CD4-positive, alpha-beta T cell treated with Interleukin-15 for 1 hour (primary cell): ENCODE data around the gene SDK1.

Source experiments
- DNase-seq: peaks from one replicate; pipeline ENCODE4 v3.0.0-alpha.2; 2020

Gene SDK1

DNA sequence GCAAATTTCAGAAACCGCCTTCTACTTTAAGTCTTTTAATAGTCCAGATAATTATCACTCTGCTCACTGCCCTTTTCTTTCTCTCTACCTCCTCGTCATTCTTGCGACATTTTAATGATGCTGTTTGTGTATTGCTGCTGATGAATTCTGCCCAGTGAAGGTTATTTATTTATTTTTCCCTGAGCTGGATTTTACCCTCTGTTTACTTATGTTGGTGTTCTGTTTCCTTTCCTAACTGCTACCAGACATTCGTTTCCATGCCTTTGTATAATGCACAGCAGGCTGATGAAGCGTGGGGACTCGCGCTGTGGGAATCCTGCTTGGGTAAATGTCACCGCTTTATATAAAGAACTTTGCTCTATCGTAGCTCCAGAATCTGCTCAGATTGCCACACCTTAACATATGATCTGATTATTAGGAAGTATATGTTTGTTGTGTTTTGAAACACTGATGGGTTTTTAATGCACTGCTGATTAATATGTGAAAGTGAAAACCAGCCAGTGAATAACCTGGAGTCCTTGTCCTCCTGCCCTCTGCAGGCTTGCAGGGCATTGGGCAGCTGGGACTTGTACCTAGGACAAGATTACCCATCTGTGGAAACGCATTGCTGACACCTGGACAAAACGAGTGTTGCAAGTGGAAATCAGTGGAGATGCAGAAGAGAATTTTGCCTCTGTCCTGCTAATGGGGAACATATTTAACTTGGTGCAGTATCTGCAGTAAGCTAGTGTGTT lies 291.5 kb downstream of the SDK1 start:
- no peak for DNase-seq

DNA sequence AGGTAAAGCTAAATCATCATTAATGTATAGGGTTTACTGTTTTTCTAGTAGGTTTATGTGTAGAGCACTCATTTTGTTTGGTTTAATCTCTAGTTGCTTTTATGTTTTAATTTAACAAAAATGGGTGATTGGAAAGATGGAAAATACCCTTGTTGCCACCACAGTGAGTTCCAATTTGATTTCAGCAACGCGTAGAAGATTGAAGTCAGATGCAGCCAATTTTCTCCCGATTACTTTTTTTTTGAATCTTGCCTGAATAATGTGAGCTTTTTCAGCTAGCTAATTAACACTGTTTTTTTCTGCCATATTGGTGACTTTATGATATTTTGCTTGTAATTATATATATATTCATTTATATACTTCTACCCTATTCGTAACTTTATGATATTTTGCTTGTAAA lies 293.8 kb downstream of the SDK1 start:
- DNase-seq: no peak

DNA sequence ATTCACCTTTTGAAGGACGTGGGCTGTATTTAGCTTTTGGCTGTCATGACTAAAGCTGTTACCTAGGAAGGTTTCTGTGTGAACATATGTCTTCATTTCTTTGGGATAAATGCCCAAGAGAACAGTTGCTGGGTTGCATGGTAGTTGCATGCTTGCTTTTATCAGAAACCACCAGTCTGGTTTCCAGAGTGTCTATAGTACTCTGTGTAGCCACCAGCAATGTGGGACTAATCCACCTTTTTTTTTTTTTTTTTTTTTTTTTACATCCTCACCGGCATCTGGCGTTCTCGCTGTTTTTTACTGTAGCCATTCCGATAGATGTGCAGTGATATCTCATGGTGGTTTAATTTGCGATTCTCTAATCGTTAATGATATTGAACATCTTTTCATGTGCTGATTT lies 297.8 kb downstream of the SDK1 start:
- no peak for DNase-seq

DNA sequence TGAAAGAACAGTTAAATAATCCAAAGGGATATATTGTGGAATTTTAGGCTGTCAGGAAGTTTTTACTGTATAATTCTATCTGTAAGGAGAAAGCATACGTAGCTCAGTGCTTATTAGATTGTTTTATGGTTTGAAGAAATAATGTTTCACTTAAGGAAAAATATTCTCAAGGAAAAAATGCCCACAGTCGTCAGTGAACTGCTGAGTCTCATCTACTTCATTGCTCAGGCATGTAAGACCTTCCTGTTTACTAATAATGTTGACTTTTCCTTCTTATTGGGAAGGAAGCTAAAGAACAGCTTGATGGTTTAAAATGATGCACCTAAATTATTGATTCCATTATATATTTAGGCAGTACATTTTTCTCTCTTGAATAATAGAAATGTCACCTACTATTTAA lies 304.2 kb downstream of the SDK1 start:
- no peak for DNase-seq

DNA sequence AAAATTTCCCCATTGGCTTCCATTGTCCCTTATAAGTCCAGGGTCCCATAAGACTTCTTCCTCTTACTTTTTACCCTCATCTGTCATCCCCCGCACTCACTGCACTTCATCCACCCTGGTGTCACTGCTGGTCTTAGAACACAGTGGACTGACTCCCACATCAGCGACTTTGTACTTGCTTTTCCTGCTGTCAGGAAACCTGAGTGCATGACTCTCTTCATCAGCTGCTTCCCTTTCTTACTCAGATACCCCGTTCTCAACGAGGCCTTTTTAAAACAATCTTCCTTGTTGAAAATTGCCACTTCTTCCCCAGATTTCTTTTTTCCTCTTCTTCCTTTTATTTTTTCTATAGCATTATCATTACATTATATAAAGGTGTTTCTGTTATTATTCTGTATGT lies 305.4 kb downstream of the SDK1 start:
- DNase-seq: no peak

DNA sequence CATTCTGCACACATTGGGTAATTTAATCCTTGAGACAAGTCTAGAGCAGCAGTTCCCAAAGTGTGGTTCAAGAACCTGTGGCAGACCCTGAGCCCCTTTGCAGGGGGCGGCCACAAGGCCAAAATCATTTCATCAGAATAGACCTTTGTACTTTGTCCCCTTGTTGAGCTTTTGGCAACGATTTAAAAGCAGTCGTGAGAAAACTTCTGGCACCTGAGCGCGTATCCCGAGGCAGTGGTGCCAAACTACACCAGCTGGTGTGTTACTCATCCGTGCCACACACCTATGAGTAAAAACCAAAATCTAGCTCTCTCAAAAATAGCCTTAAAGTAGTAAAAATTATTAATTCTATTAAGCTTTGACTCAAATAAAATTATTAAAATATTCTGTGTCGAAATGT lies 306.8 kb downstream of the SDK1 start:
- DNase-seq: no peak

DNA sequence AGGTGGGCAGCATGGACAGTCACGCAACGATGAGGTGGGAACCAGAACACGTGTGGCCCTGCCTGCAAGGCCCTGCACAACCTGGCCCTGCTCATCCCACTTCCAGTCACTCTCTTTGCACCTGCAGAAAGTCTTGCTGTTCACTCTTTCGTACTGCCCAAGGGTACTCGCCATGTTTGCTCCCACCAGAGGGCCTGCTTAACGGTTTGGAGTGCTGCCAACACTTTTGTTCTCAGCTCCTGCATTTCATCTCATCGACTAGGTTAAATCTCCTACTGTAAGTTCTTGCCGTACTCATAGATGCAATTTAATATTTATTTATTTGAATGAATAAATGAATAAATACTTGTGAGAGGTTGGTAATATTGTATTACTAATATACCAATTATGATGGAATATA lies 315.3 kb downstream of the SDK1 start:
- DNase-seq: no peak

DNA sequence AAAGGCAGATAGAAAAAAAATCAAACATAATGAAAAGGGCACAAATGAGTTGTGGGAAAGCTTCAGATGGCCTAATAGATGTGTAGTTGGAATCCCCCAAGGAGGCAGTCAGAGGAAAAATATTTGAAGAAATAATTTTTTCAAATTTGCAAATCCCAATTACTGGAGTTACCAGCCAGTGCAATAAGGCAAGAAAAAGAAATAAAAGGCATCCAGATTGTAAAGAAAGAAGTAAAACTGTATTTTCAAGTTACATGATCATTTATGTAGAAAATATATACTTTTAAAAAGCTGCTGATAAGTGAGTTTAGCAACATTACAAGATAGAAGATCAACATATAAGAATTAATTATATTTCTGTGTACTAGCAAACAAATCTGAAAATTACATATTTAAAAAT lies 329.0 kb downstream of the SDK1 start:
- no peak for DNase-seq

DNA sequence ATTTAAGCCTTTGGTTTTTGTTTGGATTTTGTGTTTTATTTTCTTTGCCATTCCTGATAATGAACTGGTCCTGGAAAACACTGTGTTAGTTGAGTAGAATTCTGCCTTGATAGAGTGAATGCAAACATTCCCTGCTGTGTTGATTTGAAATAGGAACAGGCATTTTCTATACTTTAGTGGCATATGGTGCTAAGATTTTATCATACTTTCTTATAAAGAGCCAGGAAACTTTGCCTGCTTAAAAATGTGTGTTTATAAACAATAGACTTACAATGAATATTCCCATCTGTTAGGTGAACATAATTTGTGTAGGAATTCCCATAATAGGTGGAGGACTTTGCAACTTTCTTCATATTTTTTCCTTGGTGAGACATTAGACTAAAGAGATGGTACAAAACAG lies 333.3 kb downstream of the SDK1 start:
- no peak for DNase-seq

DNA sequence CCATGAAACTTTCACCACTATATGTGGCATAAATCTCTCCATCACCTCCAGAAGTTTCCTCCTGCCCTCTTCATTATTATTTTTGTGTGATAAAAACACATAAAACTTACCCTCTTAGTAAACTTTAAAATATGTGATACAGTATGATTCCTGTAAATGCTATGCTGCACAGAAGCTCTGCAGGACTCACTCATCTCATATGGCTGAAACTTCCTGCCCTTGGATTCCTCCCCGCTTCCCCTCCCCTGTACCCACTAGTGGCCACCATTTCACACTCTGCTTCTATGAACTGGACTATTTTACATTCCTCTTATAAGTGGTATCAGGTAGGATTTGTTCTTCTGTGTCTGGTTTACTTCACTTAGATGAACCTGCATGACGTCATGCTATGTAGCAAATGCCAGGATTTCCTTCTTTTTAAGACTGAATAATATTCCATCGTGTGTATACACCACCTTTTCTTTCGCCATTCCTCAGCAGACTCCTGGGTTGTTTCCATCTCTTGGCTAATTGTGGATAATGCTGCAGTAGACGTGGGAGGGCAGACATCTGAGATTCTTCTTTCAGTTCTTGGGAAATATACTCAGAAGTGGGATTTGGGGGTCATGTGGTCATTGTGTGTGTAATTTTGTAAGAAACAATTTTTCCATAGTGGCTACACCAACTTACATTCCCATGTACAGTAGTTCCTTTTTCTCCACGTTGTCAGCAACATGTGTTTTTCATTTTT lies 335.2 kb downstream of the SDK1 start:
- no peak for DNase-seq

DNA sequence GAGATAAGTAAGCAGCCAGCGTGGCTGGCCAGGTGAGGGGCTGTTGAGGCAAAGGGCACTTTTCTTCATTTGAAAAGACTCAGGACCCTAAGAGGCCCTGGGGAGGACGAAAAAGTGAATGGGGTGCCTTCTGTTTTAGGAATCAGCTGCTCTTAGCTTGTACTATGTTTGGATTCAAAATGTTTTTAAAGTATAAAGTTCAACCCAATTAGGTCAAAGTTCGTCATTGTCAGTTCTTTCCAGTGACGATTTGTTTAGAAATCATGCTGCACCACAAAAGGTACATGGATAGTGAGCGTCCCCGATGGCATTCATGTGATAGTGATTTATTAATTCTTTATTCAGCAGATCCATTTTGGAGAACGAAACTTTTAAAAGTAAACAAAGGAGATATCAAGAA lies 338.2 kb downstream of the SDK1 start:
- no peak for DNase-seq

DNA sequence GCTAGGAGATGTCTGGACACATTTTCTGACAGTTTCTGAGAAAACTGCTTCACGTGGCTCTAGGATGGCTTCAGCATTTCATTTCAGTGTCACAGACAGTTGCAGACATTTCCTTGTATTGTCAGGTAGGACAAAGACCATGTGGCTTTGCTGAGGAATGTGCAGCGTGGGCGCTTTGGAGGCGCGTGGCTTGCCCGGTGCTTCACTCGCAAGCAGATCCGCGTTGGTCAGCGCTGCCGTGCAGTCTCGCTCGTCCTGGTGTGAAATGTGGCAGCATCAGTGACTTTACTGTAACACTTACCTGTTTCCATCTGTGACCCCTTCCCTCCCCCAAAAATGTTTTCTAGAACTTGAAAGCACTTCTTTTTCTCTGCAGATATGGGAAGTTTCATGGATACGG lies 340.5 kb downstream of the SDK1 start:
- DNase-seq: no peak

DNA sequence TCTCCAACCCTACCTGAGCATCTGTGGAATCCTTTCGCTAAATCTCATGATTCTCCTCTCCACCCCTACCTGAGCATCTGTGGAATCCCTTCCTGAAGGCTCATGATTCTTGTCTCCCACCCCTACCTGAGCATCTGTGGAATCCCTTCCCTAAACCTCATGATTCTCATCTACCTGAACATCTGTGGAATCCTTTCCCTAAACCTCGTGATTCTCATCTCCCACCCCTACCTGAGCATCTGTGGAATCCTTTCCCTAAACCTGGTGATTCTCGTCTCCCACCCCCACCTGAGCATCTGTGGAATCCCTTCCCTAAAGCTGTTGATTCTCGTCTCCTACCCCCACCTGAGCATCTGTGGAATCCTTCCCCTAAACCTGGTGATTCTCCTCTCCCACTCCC lies 342.0 kb downstream of the SDK1 start:
- no peak for DNase-seq

DNA sequence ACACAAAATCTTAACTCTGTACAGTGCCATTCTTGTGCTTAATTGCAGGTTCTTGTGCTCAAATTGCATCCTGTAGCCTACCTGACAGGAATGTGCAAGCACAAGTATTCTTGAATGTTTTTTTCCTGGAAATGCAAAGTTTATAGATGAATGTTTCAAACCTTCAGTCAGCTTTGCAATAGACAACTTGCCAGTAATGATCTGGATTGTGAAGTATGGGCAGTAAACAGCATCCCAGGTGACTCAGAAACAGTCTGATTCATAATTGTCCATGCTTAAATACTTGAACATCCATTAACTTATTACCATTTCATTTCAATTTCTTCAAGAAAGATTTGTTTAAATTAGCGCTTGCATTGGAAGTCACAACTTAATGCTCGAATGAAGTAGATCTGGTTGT lies 347.2 kb downstream of the SDK1 start:
- DNase-seq: no peak

DNA sequence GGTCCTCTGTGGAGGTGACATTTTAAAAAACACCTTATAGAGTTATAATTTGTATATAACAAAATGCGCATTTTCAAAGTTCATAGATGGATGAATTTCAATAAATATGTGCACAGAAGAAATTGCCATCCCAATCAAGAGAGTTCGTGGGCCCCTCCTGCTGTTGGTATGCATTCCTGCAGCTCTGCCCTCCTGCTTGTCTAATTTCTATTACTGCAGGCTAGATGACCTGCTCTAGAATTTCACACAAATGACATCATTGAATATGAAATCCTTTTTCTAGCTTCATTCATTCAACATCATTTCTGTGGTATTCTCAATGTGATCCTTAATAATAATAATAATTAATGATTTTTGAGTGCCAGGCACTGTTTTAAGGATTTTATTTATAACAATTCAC lies 348.2 kb downstream of the SDK1 start:
- DNase-seq: no peak

DNA sequence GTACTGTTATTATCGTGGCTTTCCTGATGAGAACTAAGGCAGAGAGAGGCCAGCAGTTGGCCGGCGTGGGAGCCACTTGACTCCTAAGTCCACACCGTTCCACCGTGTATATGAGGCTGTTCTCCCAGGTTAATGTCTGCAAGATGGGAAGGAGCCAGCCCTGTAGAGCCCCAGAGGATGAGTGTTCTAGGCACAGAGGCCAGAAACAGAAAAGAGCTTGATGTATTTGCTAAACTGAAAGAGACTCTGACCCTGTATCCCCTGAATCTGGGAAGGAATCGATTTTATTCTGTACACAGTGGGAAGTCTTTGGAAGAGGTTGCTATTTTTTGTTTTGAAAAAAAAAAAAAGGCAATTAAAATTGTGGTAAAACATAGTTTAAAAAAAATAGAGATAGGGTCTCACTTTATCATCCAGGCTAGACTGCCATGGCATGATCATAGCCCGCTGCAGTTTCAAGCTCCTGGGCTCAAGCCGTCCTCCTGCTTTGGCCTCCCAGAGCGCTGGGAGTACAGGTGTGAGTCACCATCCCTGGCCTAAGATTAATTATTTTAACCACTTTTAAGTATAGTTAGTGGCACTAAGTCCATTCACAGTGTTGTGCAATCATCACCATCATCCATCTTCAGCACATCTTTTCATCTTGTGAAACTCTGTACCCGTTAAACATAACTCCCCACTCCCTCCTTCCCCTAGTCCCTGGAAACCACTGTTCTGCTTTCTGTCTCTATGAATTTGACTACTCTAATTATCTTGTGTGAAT lies 348.8 kb downstream of the SDK1 start:
- no peak for DNase-seq

DNA sequence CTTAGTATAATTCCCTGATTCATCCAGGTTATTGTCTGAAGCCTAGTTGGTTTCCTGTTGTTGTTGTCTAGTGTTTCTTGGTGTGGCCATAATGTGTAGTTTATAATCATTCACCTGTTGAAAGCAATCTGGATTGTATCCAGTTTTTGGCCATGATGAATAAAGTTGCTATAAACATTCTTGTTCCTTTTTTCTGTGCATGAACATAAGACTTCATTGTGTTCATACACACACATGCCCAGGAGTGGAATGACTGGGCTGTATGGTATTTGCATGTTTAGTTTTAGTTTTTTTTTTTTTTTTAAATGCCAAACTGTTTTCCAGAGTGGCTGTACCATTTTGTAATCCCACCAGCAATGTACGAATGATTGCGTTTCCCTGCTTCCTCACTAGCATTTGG lies 349.8 kb downstream of the SDK1 start:
- DNase-seq: no peak

DNA sequence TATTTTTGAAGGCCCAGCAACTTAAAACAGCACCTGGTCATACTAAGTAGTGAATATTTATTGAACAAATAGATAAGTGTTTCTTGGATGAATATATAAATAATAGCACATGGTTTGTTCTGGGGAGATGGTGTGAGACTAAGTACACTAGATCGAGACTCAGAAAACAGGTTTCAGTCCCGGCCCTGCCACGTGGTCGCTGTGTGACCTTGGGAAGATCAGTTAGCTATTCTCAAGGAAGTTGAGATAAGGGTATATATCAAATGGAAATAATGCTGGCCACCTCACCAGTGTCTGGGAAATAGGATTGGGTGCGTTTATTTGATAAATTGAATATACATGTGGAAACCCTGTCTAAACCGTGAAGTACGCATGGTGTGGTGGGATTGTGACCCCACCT lies 354.6 kb downstream of the SDK1 start:
- DNase-seq: no peak

DNA sequence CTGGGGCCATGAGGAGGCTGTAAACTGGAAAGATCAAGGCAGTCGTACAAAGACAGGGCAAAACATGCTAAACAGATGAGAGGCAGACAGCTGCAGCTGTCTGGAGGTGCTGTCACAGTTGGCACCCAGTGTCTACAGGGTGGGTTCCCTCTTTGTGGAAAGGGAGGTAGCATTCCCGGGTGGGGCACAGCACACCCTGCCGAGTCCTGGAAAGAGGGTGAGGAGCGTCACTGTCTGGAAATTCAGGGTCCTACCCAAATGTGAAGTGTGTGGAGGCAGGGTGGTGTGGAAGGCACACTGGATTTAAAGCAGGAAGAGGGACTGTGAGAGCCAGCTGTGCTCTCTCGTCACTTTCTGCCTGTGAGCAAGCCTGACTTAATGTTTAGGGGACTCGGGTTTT lies 356.2 kb downstream of the SDK1 start:
- DNase-seq: no peak

DNA sequence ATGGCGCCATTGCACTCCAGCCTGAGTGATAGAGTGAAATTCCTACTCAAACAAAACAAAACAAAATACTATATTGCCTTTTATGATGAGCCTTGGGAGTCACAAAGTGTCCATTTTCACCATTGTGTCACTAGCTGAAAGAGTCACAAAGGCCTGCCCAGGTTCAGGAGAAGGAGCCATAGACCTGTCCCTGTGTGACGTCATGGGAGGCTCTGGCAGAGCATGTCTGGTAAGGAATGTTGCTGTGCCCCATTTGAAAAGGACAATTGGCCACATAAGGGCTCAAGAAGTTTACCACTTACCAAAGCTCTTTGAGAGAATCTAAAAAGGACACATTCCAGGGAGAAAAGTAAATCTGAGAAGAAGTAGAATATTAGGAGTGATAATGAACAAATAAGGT lies 367.7 kb downstream of the SDK1 start:
- DNase-seq: no peak

DNA sequence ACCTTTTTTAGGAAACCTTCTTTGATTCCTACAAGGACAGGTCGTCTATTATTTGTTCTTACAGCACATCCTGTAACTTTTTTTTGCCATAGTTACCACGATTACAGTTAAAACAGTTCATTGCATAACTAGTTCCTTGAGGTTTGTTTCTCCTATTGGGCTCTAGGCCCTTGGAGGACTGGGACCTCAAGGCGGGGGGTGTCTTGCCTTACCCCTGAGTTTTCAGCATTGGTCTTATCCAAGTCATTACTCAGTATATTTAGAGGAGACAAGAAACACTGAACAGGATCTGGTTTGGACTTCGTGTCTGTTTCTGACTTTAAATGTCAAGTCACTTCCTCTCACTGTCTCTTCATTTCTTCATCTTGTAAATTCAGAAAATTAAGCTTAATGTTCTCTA lies 369.8 kb downstream of the SDK1 start:
- no peak for DNase-seq

DNA sequence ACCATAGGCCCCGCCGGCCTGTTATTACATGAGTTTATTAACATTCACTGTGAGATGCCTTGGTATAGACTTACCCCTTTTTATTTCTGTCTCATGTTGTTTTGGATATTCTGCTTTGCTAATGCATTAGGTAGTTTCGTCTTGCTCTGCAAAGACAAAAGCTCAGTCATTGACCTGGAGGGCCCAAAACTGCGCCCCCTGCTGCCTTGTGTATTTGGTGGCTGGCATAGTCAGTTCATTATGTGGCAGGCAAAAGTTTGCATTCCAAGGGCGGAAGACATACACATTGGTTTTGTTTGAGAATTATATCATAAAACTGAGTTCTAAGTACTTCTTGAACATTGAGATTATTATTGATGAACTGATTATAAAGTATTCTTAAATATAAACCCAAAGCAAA lies 372.5 kb downstream of the SDK1 start:
- peak; percentile 22 for DNase-seq

DNA sequence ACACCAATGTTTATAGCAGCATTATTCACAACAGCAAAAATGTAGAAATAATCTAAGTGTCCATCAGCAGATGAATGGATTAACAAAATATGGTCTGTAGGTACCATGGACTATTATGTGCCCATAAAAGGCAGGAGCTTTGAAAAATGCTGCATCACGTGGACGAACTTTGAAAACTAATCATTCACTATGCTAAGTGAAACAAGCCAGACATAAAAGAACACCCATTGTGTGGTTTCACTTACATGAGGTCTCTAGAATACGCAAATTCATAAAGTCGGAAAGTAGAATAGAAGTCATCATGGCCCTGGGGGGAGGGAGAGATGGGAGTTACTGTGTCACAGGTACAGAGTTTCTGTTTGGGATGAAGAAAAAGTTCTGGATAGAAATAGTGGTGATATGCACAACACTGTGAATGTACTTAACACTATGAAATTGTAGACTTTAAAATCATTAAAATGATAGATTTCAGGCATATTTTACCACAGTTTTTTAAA lies 377.3 kb downstream of the SDK1 start:
- DNase-seq: no peak
